NB4 (cell line): ENCODE measurements around the gene STYXL1.

Experiments used
- MAX ChIP-seq: IDR thresholded peaks from 2 replicates; pipeline ENCODE4 v1.6.1; 2011; ENCODE audit warnings: low read depth, low read length
- MYC ChIP-seq: IDR thresholded peaks from 2 replicates; pipeline ENCODE4 v1.6.1; 2011; ENCODE audit warnings: low read depth, low read length
- POLR2A ChIP-seq: IDR thresholded peaks from 2 replicates; pipeline ENCODE4 v1.6.1; 2011; ENCODE audit warnings: mild to moderate bottlenecking; ENCODE audit not compliant: insufficient read length; ENCODE audit errors: extremely low read depth
- TF ChIP-seq, protein P1 (sequence below): IDR thresholded peaks from one replicate; pipeline ENCODE4 v1.5.1; 2012; ENCODE audit warnings: low read depth, low read length

GRCh38 chr7:76049295-76049694 lies 1.5 kb upstream of the STYXL1 start:
- TF ChIP-seq, protein P1, sequence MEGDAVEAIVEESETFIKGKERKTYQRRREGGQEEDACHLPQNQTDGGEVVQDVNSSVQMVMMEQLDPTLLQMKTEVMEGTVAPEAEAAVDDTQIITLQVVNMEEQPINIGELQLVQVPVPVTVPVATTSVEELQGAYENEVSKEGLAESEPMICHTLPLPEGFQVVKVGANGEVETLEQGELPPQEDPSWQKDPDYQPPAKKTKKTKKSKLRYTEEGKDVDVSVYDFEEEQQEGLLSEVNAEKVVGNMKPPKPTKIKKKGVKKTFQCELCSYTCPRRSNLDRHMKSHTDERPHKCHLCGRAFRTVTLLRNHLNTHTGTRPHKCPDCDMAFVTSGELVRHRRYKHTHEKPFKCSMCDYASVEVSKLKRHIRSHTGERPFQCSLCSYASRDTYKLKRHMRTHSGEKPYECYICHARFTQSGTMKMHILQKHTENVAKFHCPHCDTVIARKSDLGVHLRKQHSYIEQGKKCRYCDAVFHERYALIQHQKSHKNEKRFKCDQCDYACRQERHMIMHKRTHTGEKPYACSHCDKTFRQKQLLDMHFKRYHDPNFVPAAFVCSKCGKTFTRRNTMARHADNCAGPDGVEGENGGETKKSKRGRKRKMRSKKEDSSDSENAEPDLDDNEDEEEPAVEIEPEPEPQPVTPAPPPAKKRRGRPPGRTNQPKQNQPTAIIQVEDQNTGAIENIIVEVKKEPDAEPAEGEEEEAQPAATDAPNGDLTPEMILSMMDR = no peak
- TF ChIP-seq MAX (no peak), POLR2A (no peak), MYC (no peak)
